Esophagus muscularis mucosa (tissue), 3 donors: ENCODE measurements around the gene TMCC1.

Source experiments
- CTCF ChIP-seq, 3 experiments: fragments of 200-600 bp in 2 of 3; fragments of 450-650 bp in 1 of 3; sonication (generic) in 2 of 3; IDR thresholded peaks; one replicate each; pipeline ENCODE4 v1.5.1; 2017 to 2019; ENCODE audit warnings: antibody characterized with exemption in 3 of 3, mild to moderate bottlenecking in 2 of 3, moderate library complexity in 1 of 3
- POLR2A ChIP-seq: fragments of 450-650 bp; IDR thresholded peaks from one replicate; pipeline ENCODE4 v1.6.1; 2017; ENCODE audit warnings: antibody characterized with exemption, moderate library complexity, mild to moderate bottlenecking, low read depth

GRCh38 chr3:129736070-129736469, 157.4 kb downstream of the TMCC1 start:
- no peak for TF ChIP-seq CTCF (IDR thresholded peaks at IDR 0.05)
- TF ChIP-seq POLR2A: no peak
